Activated CD4-positive, alpha-beta T cell treated with anti-CD3 and anti-CD28 coated beads for 24 hours (primary cell): ENCODE measurements around the gene WDR74.
"Not testable (repeated sequence)": the region's sequence is repeated elsewhere in the genome, so short reads cannot be mapped to it uniquely, and the experiment has no call there.

Experiments used
- DNase-seq, 2 donors: peaks; one replicate each; pipeline ENCODE4 v3.0.0-alpha.2; 2020; ENCODE audit warnings: low read depth in 2 of 2

WDR74 gene

GRCh38 chr11:62841361-62842170 is 2.2 kb upstream of the WDR74 start:
- peak; percentile 62 to 75 for DNase-seq

GRCh38 chr11:62840721-62841360 is 1.5 kb upstream of the WDR74 start:
- DNase-seq, result peak; percentile 70 to 74

- DNase-seq, result no peak
Observed at GRCh38 chr11:62835336-62835735, 4.1 kb downstream of the WDR74 start.

- no peak for DNase-seq
Observed at GRCh38 chr11:62832336-62833234, 6.8 kb downstream of the WDR74 start, which contains the start of gene TEX54. TSS of gene TEX54 (minus strand) at chr11:62832841.

- DNase-seq, result peak; percentile 99 to 100
Observed at GRCh38 chr11:62831520-62832335, 7.7 kb downstream of the WDR74 start, which contains the start of gene STX5. TSS of gene STX5 (minus strand) at chr11:62832051. CDS start at chr11:62831243, 808 bp downstream.

GRCh38 chr11:62830904-62831519 is 8.4 kb downstream of the WDR74 start:
- no peak for DNase-seq

GRCh38 chr11:62828130-62828529 is 11.3 kb downstream of the WDR74 start:
- DNase-seq, result not testable (repeated sequence)

GRCh38 chr11:62823677-62824076 is 15.7 kb downstream of the WDR74 start:
- DNase-seq, result no peak

- DNase-seq, result no peak
Observed at GRCh38 chr11:62817129-62817528, 22.3 kb downstream of the WDR74 start.

GRCh38 chr11:62816557-62816956 is 22.8 kb downstream of the WDR74 start:
- no peak for DNase-seq

GRCh38 chr11:62811659-62812058 is 27.7 kb downstream of the WDR74 start:
- no peak for DNase-seq

- DNase-seq, result no peak
Observed at GRCh38 chr11:62810748-62811147, 28.6 kb downstream of the WDR74 start.

GRCh38 chr11:62806611-62807121 is 32.7 kb downstream of the WDR74 start:
- no peak for DNase-seq

GRCh38 chr11:62805961-62806441 is 33.4 kb downstream of the WDR74 start:
- no peak for DNase-seq

GRCh38 chr11:62805076-62805892 is 34.1 kb downstream of the WDR74 start, which contains the start of gene NXF1:
TSS of gene NXF1 (minus strand) at chr11:62805440. CDS start at chr11:62805356, 84 bp downstream.
- DNase-seq, result peak; percentile 92 to 93

- no peak for DNase-seq
Observed at GRCh38 chr11:62804310-62805075, 34.9 kb downstream of the WDR74 start.

- DNase-seq, result no peak
Observed at GRCh38 chr11:62801071-62801470, 38.3 kb downstream of the WDR74 start.

- DNase-seq, result no peak
Observed at GRCh38 chr11:62799486-62799885, 39.9 kb downstream of the WDR74 start.
